Activated T-cell treated with anti-CD3 and anti-CD28 coated beads, Interleukin-2, amount 50 U/mL, for 4 hours (primary cell): Measurements from ENCODE around the gene PCDHA3. TPM values are rescaled to one million over a fixed set of nuclear protein-coding genes. Genes with fewer than 3 reads are reported as not detected.
"Not testable (repeated sequence)": the region's sequence is repeated elsewhere in the genome, so short reads cannot be mapped to it uniquely, and the experiment has no call there.

Experiments used
- ATAC-seq, 2 donors: fragments of 200-7000 bp; cut with Tn5 transposase; one replicate each; pipeline ENCODE4 v1.10.0; 2021
- DNase-seq: peaks from one replicate; pipeline ENCODE4 v3.0.0-alpha.2; 2020
- H3K27me3 Mint-ChIP-seq: one replicate; pipeline ENCODE4 v1.8.0; 2021; ENCODE audit warnings: low read depth, mixed read lengths
- H3K36me3 Mint-ChIP-seq: one replicate; pipeline ENCODE4 v1.8.0; 2022; ENCODE audit warnings: mixed read lengths; ENCODE audit not compliant: insufficient read depth
- H3K4me1 Mint-ChIP-seq: one replicate; pipeline ENCODE4 v1.8.0; 2021; ENCODE audit warnings: low read depth, mixed read lengths
- H3K4me3 Mint-ChIP-seq: one replicate; pipeline ENCODE4 v1.8.0; 2021; ENCODE audit warnings: mild to moderate bottlenecking, moderate library complexity, mixed read lengths
- H3K9me3 Mint-ChIP-seq: one replicate; pipeline ENCODE4 v1.8.0; 2021; ENCODE audit warnings: mixed read lengths
- total RNA-seq, 3 donors: library from RNA; stranded (reverse); gene quantifications; one replicate each; pipeline ENCODE4 v1.2.1, GENCODE V29; 2021

PCDHA3 gene
- total RNA-seq, 3 donors from 2014 or later, result not detected

DNA sequence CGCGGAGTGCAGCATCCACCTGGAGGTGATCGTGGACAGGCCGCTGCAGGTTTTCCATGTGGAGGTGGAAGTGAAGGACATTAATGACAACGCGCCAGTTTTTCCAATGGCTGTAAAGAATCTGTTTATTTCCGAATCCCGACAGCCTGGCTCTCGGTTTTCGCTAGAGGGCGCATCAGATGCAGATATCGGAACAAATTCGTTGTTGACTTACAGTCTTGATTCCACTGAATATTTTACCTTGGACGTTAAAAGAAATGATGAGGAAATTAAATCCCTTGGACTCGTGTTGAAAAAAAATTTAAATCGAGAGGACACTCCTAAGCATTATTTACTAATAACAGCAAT is 611 bp downstream of the PCDHA3 start:
- ATAC-seq (no peak), DNase-seq (no peak)
- Mint-ChIP-seq H3K27me3 (peaks cover 25% of the 10 kb centered on the region), H3K9me3 (peaks cover 17% of the 10 kb centered on the region), H3K4me3 (no peak overlapping the region), H3K4me1 (no peaks in the 10 kb centered on the region), H3K36me3 (peaks cover 2% of the 10 kb centered on the region)

DNA sequence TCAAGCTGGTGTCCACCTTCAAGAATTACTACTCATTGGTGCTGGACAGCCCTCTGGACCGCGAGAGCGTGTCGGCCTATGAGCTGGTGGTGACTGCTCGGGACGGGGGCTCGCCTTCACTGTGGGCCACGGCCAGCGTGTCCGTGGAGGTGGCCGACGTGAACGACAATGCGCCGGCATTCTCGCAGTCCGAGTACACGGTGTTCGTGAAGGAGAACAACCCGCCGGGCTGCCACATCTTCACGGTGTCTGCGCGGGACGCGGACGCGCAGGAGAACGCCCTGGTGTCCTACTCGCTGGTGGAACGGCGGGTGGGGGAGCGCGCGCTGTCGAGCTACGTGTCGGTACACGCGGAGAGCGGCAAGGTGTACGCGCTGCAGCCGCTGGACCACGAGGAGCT is 1.5 kb downstream of the PCDHA3 start:
- not testable (repeated sequence) for ATAC-seq, H3K4me3 Mint-ChIP-seq, DNase-seq, H3K4me1 Mint-ChIP-seq, H3K36me3 Mint-ChIP-seq
- H3K9me3 Mint-ChIP-seq, result peaks cover 19% of the 10 kb centered on the region
- H3K27me3 Mint-ChIP-seq, result peaks cover 32% of the 10 kb centered on the region

DNA sequence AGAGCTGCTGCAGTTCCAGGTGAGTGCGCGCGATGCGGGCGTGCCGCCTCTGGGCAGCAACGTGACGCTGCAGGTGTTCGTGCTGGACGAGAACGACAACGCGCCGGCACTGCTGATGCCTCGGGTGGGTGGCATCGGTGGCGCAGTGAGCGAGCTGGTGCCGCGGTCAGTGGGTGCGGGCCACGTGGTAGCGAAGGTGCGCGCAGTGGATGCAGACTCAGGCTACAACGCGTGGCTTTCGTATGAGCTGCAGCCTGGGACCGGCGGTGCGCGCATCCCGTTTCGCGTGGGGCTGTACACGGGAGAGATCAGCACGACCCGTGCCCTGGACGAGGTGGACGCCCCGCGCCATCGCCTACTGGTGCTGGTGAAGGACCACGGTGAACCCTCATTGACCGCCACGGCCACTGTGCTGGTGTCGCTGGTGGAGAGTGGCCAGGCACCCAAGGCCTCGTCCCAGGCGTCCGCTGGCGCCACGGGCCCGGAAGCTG is 2.0 kb downstream of the PCDHA3 start:
- Mint-ChIP-seq H3K9me3 (peaks cover 18% of the 10 kb centered on the region), H3K36me3 (peaks cover 2% of the 10 kb centered on the region), H3K4me1 (no peaks in the 10 kb centered on the region), H3K4me3 (no peak overlapping the region), H3K27me3 (peaks cover 34% of the 10 kb centered on the region)
- DNase-seq (no peak), ATAC-seq (no peak)

DNA sequence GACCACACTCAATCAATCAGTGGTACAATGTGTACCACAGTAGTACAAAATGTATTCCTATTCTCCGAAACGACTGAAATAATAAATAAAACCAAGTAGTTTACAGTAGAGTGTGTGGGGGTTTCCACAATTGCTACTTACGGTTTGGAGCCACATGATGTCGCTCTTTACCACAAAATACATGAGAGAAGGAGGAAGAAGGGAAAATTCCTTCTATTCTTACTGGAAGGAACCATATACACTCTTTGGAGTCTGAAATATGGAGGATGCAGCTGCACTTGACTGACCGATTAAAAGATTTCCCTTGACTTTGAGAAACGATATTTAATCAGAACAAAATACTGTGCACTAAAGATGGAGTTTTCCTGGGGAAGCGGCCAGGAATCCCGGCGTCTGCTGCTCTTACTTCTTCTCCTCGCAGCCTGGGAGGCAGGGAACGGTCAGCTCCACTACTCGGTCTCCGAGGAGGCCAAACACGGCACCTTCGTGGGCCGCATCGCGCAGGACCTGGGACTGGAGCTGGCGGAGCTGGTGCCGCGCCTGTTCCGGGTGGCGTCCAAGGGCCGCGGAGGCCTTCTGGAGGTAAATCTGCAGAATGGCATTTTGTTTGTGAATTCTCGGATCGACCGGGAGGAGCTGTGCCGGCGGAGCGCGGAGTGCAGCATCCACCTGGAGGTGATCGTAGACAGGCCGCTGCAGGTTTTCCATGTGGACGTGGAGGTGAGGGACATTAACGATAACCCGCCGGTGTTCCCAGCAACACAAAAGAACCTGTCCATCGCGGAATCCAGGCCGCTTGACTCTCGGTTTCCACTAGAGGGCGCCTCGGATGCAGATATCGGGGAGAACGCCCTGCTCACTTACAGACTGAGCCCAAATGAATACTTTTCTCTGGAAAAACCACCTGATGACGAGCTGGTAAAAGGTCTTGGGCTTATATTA is 6.2 kb downstream of the PCDHA3 start, which contains the start of gene PCDHA4:
Gene PCDHA4 (plus strand): TSS at position 235 of the 942 bp plus-strand sequence.
- DNase-seq (no peak), ATAC-seq (no peak)
- peaks cover 2% of the 10 kb centered on the region for H3K36me3 Mint-ChIP-seq
- H3K9me3 Mint-ChIP-seq, result peaks cover 26% of the 10 kb centered on the region
- H3K4me3 Mint-ChIP-seq, result no peak within 1 kb of the TSS
- no peaks in the 10 kb centered on the region for H3K4me1 Mint-ChIP-seq
- H3K27me3 Mint-ChIP-seq, result peaks cover 25% of the 10 kb centered on the region

DNA sequence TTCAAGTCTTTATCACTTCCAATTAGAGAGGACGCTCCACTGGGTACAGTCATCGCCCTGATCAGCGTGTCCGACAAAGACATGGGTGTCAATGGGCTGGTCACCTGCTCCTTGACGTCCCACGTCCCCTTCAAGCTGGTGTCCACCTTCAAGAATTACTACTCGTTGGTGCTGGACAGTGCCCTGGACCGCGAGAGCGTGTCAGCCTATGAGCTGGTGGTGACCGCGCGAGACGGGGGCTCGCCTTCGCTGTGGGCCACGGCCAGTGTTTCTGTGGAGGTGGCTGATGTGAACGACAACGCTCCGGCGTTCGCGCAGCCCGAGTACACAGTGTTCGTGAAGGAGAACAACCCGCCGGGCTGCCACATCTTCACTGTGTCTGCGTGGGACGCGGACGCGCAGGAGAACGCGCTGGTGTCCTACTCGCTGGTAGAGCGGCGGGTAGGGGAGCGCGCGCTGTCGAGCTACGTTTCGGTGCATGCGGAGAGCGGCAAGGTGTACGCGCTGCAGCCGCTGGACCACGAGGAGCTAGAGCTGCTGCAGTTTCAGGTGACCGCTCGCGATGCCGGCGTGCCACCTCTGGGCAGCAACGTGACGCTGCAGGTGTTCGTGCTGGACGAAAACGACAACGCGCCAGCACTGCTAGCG is 7.5 kb downstream of the PCDHA3 start:
- not testable (repeated sequence) for ATAC-seq, H3K4me3 Mint-ChIP-seq, DNase-seq, H3K36me3 Mint-ChIP-seq, H3K4me1 Mint-ChIP-seq
- Mint-ChIP-seq H3K27me3 (peaks cover 28% of the 10 kb centered on the region), H3K9me3 (peaks cover 31% of the 10 kb centered on the region)

DNA sequence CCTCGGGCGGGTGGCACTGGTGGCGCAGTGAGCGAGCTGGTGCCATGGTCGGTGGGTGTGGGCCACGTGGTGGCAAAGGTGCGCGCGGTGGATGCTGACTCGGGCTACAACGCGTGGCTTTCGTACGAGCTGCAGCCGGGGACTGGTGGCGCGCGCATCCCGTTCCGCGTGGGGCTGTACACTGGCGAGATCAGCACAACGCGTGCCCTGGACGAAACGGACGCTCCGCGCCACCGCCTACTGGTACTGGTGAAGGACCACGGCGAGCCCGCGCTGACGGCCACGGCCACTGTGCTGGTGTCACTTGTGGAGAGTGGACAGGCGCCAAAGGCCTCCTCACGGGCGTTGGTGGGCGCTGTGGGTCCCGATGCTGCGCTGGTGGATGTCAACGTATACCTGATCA is 8.0 kb downstream of the PCDHA3 start:
- no peaks in the 10 kb centered on the region for H3K4me1 Mint-ChIP-seq
- DNase-seq (no peak), ATAC-seq (no peak)
- H3K9me3 Mint-ChIP-seq, result peaks cover 29% of the 10 kb centered on the region
- H3K4me3 Mint-ChIP-seq, result no peak overlapping the region
- peaks cover 2% of the 10 kb centered on the region for H3K36me3 Mint-ChIP-seq
- H3K27me3 Mint-ChIP-seq, result peaks cover 28% of the 10 kb centered on the region

DNA sequence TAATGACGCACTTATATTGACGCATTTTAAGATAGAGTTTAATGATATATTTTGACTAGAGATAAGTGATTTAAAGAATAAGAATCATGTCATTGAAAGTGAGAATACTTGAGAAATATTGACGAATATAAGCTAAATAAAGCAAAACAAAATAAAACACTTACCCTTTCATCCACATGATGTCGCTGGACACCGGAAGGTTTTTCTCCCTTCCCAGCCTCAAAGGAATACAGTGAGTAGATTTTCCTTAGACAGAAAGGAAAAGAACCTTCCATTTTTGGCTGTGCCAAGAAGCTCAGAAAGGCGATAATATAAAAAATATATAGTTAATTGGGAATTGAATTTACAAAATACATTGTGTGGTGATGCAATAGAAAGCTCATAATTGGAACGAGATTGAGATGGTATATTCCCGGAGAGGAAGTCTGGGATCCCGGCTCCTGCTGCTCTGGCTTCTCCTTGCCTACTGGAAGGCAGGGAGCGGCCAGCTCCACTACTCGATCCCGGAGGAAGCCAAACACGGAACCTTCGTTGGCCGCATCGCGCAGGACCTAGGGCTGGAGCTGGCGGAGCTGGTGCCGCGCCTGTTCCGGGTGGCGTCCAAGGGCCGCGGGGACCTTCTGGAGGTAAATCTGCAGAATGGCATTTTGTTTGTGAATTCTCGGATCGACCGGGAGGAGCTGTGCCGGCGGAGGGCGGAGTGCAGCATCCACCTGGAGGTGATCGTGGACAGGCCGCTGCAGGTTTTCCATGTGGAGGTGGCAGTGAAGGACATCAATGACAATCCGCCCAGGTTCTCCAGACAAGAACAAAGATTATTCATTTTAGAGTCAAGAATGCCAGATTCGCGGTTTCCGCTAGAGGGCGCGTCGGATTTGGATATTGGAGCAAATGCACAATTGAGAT is 20.8 kb downstream of the PCDHA3 start, which contains the start of gene PCDHA5:
Gene PCDHA5 (plus strand): TSS at position 239 of the 906 bp plus-strand sequence.
- Mint-ChIP-seq H3K27me3 (peaks cover 18% of the 10 kb centered on the region), H3K4me1 (no peaks in the 10 kb centered on the region), H3K4me3 (no peak within 1 kb of the TSS), H3K36me3 (no peaks in the 10 kb centered on the region), H3K9me3 (peaks cover 9% of the 10 kb centered on the region)
- DNase-seq, result no peak
- no peak for ATAC-seq

DNA sequence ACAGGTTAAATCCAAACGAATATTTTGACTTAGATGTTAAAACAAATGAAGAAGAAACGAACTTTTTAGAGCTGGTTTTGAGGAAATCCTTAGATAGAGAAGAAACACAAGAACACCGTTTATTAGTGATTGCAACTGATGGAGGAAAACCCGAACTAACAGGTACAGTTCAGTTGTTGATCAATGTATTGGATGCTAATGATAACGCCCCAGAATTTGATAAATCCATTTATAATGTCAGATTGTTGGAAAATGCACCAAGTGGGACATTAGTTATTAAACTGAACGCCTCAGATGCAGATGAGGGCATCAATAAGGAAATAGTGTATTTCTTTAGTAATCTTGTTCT is 21.4 kb downstream of the PCDHA3 start:
- ATAC-seq, result no peak
- Mint-ChIP-seq H3K36me3 (no peaks in the 10 kb centered on the region), H3K9me3 (peaks cover 15% of the 10 kb centered on the region), H3K27me3 (peaks cover 24% of the 10 kb centered on the region), H3K4me3 (no peak overlapping the region), H3K4me1 (no peaks in the 10 kb centered on the region)
- DNase-seq, result no peak

DNA sequence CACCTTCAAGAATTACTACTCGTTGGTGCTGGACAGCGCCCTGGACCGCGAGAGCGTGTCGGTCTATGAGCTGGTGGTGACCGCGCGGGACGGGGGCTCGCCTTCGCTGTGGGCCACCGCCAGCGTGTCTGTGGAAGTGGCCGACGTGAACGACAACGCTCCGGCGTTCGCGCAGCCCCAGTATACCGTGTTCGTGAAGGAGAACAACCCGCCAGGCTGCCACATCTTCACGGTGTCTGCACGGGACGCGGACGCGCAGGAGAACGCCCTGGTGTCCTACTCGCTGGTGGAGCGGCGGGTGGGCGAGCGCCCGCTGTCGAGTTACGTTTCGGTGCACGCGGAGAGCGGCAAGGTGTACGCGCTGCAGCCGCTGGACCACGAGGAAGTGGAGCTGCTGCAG is 22.1 kb downstream of the PCDHA3 start:
- H3K36me3 Mint-ChIP-seq, H3K4me3 Mint-ChIP-seq, DNase-seq, ATAC-seq, H3K4me1 Mint-ChIP-seq: not testable (repeated sequence)
- Mint-ChIP-seq H3K27me3 (peaks cover 29% of the 10 kb centered on the region), H3K9me3 (peaks cover 15% of the 10 kb centered on the region)

DNA sequence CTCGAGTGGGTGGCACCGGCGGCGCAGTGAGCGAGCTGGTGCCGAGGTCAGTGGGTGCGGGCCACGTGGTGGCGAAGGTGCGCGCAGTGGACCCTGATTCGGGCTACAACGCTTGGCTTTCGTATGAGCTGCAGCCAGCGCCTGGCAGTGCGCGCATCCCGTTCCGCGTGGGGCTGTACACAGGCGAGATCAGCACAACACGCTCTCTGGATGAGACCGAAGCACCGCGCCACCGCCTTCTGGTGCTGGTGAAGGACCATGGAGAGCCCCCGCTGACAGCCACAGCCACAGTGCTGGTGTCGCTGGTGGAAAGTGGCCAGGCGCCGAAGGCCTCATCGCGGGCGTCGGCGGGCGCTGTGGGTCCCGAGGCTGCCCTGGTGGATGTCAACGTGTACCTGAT is 22.6 kb downstream of the PCDHA3 start:
- no peak overlapping the region for H3K4me3 Mint-ChIP-seq
- peaks cover 18% of the 10 kb centered on the region for H3K9me3 Mint-ChIP-seq
- no peaks in the 10 kb centered on the region for H3K36me3 Mint-ChIP-seq
- DNase-seq (no peak), ATAC-seq (no peak)
- no peaks in the 10 kb centered on the region for H3K4me1 Mint-ChIP-seq
- peaks cover 33% of the 10 kb centered on the region for H3K27me3 Mint-ChIP-seq

DNA sequence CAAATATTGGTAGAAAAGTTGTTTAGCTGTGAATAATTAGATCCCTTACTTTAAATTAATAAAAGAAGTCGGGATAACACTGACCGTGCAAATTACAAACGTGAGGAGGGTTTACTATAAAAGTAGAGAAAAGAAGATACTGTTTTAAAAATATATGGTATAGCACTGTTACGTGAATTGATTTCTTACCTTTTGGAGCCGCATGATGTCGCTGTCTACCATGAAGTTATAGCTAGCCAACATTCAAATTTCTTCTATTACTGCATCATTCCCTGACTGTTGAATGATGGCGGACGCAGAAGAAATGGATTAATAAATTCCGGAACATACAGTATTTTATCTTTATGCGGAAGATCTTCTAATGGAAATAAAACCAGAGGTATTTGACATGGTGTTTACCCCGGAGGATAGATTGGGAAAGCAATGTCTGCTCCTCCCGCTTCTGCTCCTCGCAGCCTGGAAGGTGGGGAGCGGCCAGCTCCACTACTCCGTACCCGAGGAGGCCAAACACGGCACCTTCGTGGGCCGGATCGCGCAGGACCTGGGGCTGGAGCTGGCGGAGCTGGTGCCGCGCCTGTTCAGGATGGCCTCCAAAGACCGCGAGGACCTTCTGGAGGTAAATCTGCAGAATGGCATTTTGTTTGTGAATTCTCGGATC is 27.0 kb downstream of the PCDHA3 start, which contains the start of gene PCDHA6:
Gene PCDHA6 (plus strand): TSS at position 257 of the 658 bp plus-strand sequence. CDS start 132 bp downstream, at position 389.
- DNase-seq (no peak), ATAC-seq (no peak)
- H3K4me1 Mint-ChIP-seq, result no peaks in the 10 kb centered on the region
- H3K4me3 Mint-ChIP-seq, result no peak within 1 kb of the TSS
- no peaks in the 10 kb centered on the region for H3K36me3 Mint-ChIP-seq
- peaks cover 30% of the 10 kb centered on the region for H3K9me3 Mint-ChIP-seq
- peaks cover 45% of the 10 kb centered on the region for H3K27me3 Mint-ChIP-seq

DNA sequence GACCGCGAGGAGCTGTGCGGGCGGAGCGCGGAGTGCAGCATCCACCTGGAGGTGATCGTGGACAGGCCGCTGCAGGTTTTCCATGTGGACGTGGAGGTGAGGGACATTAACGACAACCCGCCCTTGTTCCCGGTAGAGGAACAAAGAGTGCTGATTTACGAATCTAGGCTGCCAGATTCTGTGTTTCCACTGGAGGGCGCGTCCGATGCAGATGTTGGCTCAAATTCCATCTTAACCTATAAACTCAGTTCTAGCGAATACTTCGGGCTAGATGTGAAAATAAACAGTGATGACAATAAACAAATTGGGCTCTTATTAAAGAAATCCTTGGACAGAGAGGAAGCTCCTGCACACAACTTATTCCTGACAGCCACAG is 27.5 kb downstream of the PCDHA3 start:
- no peaks in the 10 kb centered on the region for H3K4me1 Mint-ChIP-seq
- peaks cover 48% of the 10 kb centered on the region for H3K27me3 Mint-ChIP-seq
- H3K4me3 Mint-ChIP-seq, result no peak overlapping the region
- no peak for DNase-seq
- H3K9me3 Mint-ChIP-seq, result peaks cover 33% of the 10 kb centered on the region
- no peak for ATAC-seq
- H3K36me3 Mint-ChIP-seq, result no peaks in the 10 kb centered on the region
